GM18505 (cell line): Measurements from ENCODE around the gene PGS1.

ENCODE experiments used
- ATAC-seq: cut with Tn5 transposase; IDR thresholded peaks from one replicate; pipeline ENCODE4 v1.9.1; 2021; ENCODE audit not compliant: unreplicated experiment
- POLR2A ChIP-seq: IDR thresholded peaks from 4 replicates; pipeline ENCODE4 v1.6.1; 2011; ENCODE audit warnings: borderline replicate concordance; ENCODE audit not compliant: insufficient read depth, insufficient read length; ENCODE audit errors: extremely low read depth

PGS1 gene

GRCh38 chr17:78341559-78342448 is 36.6 kb upstream of the PGS1 start:
- no peak for TF ChIP-seq POLR2A
- ATAC-seq, result no peak

GRCh38 chr17:78342449-78343186 is 35.8 kb upstream of the PGS1 start:
- no peak for ATAC-seq
- TF ChIP-seq POLR2A, result no peak

GRCh38 chr17:78343187-78343542 is 35.3 kb upstream of the PGS1 start:
- no peak for TF ChIP-seq POLR2A
- no peak for ATAC-seq

- no peak for ATAC-seq
- TF ChIP-seq POLR2A, result no peak
Measured at GRCh38 chr17:78343543-78344201, 34.8 kb upstream of the PGS1 start.

GRCh38 chr17:78344666-78345065 is 33.8 kb upstream of the PGS1 start:
- no peak for ATAC-seq
- TF ChIP-seq POLR2A, result no peak

- TF ChIP-seq POLR2A, result no peak
- no peak for ATAC-seq
Measured at GRCh38 chr17:78345172-78345571, 33.3 kb upstream of the PGS1 start.

GRCh38 chr17:78345791-78346494 is 32.5 kb upstream of the PGS1 start:
- TF ChIP-seq POLR2A, result no peak
- no peak for ATAC-seq

- no peak for TF ChIP-seq POLR2A
- no peak for ATAC-seq
Measured at GRCh38 chr17:78346605-78347250, 31.7 kb upstream of the PGS1 start.

GRCh38 chr17:78347453-78347852 is 31.0 kb upstream of the PGS1 start:
- no peak for ATAC-seq
- TF ChIP-seq POLR2A, result no peak

- TF ChIP-seq POLR2A, result no peak
- ATAC-seq, result no peak
Measured at GRCh38 chr17:78348055-78348770, 30.2 kb upstream of the PGS1 start.

- TF ChIP-seq POLR2A, result no peak
- no peak for ATAC-seq
Measured at GRCh38 chr17:78349891-78350642, 28.4 kb upstream of the PGS1 start.
